H1 (cell line): ENCODE results near the gene PRDM5. TPM values are rescaled to one million over a fixed set of nuclear protein-coding genes. Genes with fewer than 3 reads are reported as not detected.

Experiments used
- CTCF ChIA-PET: fragments of 300-600 bp; sonication (Branson Sonifier 250); formaldehyde crosslinking; loops from one replicate; lab custom pipeline; 2021; ENCODE audit not compliant: partially characterized antibody; lab: Charles Lee
- POLR2A ChIA-PET: fragments of 300-600 bp; sonication (Branson Sonifier 250); formaldehyde crosslinking; loops from one replicate; lab custom pipeline; 2021; ENCODE audit warnings: inconsistent platforms; ENCODE audit not compliant: partially characterized antibody; lab: Charles Lee
- DNase-seq, 2 experiments: peaks; one replicate each; pipeline versions ENCODE4 v3.0.0 to v3.0.0-alpha.2; 2010 to 2022; ENCODE audit warnings: low spot score in 2 of 2, low read depth in 1 of 2, mixed read lengths in 1 of 2
- FAIRE-seq: peaks from 2 replicates; lab custom pipeline; 2011; peaks lifted over from hg19 to GRCh38; lab: Jason Lieb, UNC
- H2AFZ ChIP-seq: 2 replicates; pipeline ENCODE4 v1.8.1; 2012; ENCODE audit warnings: low read length, inconsistent platforms
- H2AK5ac ChIP-seq: 2 replicates; pipeline ENCODE4 v1.6.1; 2013; ENCODE audit warnings: low read depth, low read length
- H2BK120ac ChIP-seq: replicated peaks from 2 replicates; pipeline ENCODE3; 2013; ENCODE audit warnings: low read depth, low read length, inconsistent platforms
- H2BK12ac ChIP-seq: 2 replicates; pipeline ENCODE4 v1.6.1; 2013; ENCODE audit warnings: low read depth, low read length
- H2BK15ac ChIP-seq: 2 replicates; pipeline ENCODE4 v1.6.1; 2013; ENCODE audit warnings: low read length
- H2BK20ac ChIP-seq: 2 replicates; pipeline ENCODE4 v1.6.1; 2013; ENCODE audit warnings: low read length
- H2BK5ac ChIP-seq: 2 replicates; pipeline ENCODE4 v1.6.1; 2013; ENCODE audit warnings: low read depth, low read length
- H3K14ac ChIP-seq: 2 replicates; pipeline ENCODE4 v1.6.1; 2013; ENCODE audit warnings: inconsistent platforms; ENCODE audit not compliant: insufficient read length
- H3K18ac ChIP-seq: 2 replicates; pipeline ENCODE4 v1.6.1; 2013; ENCODE audit warnings: low read length; ENCODE audit errors: extremely low read depth
- H3K23ac ChIP-seq: 2 replicates; pipeline ENCODE4 v1.6.1; 2013; ENCODE audit warnings: inconsistent platforms; ENCODE audit not compliant: insufficient read length
- H3K23me2 ChIP-seq: 2 replicates; pipeline ENCODE4 v1.6.1; 2013; ENCODE audit warnings: low read depth, low read length
- H3K27ac ChIP-seq: 2 replicates; pipeline ENCODE4 v1.6.1; 2011; ENCODE audit warnings: low read depth, low read length, inconsistent platforms
- H3K27me3 ChIP-seq, 4 experiments: replicated peaks in 1 of 4; 1 replicate in 1 of 4; 2 replicates in 3 of 4; pipeline versions ENCODE4 v1.6.1 to v1.8.1; 2011 to 2013; ENCODE audit warnings: low read length in 3 of 4, mild to moderate bottlenecking in 3 of 4, inconsistent platforms in 2 of 4, mixed read lengths in 2 of 4, moderate library complexity in 1 of 4; ENCODE audit not compliant: control insufficient read depth in 3 of 4, insufficient read depth in 3 of 4; ENCODE audit errors: extremely low read depth in 1 of 4
- H3K36me3 ChIP-seq, 4 experiments: 2 replicates each; pipeline versions ENCODE4 v1.6.1 to v1.8.1; 2011 to 2013; ENCODE audit warnings: mild to moderate bottlenecking in 4 of 4, low read length in 3 of 4, moderate library complexity in 2 of 4, control low read depth in 1 of 4, inconsistent platforms in 1 of 4; ENCODE audit not compliant: insufficient read depth in 4 of 4, control insufficient read depth in 2 of 4
- H3K4ac ChIP-seq: replicated peaks from 2 replicates; pipeline ENCODE3; 2013; ENCODE audit warnings: low read length, low read depth, mixed read lengths, inconsistent platforms; ENCODE audit not compliant: insufficient read length
- H3K4me1 ChIP-seq, 4 experiments: replicated peaks in 1 of 4; 1 replicate in 1 of 4; 2 replicates in 3 of 4; pipeline versions ENCODE4 v1.6.1 to v1.8.1; 2011 to 2013; ENCODE audit warnings: low read length in 3 of 4, inconsistent platforms in 2 of 4, mixed read lengths in 1 of 4; ENCODE audit not compliant: insufficient read depth in 4 of 4, control insufficient read depth in 3 of 4
- H3K4me2 ChIP-seq, 2 experiments: 2 replicates each; pipeline versions ENCODE4 v1.6.1 to v1.8.1; 2011 to 2013; ENCODE audit warnings: low read depth in 2 of 2, low read length in 2 of 2, control low read depth in 1 of 2, inconsistent platforms in 1 of 2, mild to moderate bottlenecking in 1 of 2; ENCODE audit not compliant: insufficient read depth in 1 of 2
- H3K4me3 ChIP-seq, 4 experiments: fragments of 200-600, 300-600 bp in 1 of 4; sonication (generic), shearing (Covaris generic), sonication (Bioruptor Twin) in 1 of 4; 2 replicates each; pipeline versions ENCODE4 v1.5.1 to v1.8.1; 2011 to 2016; ENCODE audit warnings: low read length in 4 of 4, low read depth in 3 of 4, control low read depth in 2 of 4, inconsistent platforms in 2 of 4, mild to moderate bottlenecking in 2 of 4, mixed read lengths in 1 of 4, moderate library complexity in 1 of 4; ENCODE audit not compliant: insufficient read depth in 2 of 4; ENCODE audit errors: extremely low read depth in 1 of 4
- H3K56ac ChIP-seq: replicated peaks from 2 replicates; pipeline ENCODE3; 2013; ENCODE audit warnings: low read depth, mild to moderate bottlenecking, mixed read lengths, low read length, inconsistent platforms; ENCODE audit not compliant: insufficient read length
- H3K79me1 ChIP-seq: 2 replicates; pipeline ENCODE4 v1.6.1; 2013; ENCODE audit warnings: low read depth, low read length, control low read depth
- H3K79me2 ChIP-seq, 2 experiments: 2 replicates each; pipeline versions ENCODE4 v1.6.1 to v1.8.1; 2012 to 2013; ENCODE audit warnings: low read length in 2 of 2, mild to moderate bottlenecking in 2 of 2, inconsistent platforms in 1 of 2; ENCODE audit not compliant: insufficient read depth in 2 of 2, control insufficient read depth in 1 of 2
- H3K9ac ChIP-seq, 4 experiments: replicated peaks in 1 of 4; 1 replicate in 1 of 4; 2 replicates in 3 of 4; pipeline versions ENCODE4 v1.6.1 to v1.8.1; 2011 to 2013; ENCODE audit warnings: low read depth in 3 of 4, low read length in 3 of 4, control low read depth in 2 of 4, mild to moderate bottlenecking in 2 of 4, moderate library complexity in 2 of 4, inconsistent platforms in 1 of 4; ENCODE audit errors: extremely low read depth in 1 of 4
- H3K9me3 ChIP-seq, 2 experiments: 2 replicates each; pipeline versions ENCODE4 v1.6.1 to v1.8.1; 2012 to 2013; ENCODE audit warnings: mild to moderate bottlenecking in 2 of 2, moderate library complexity in 2 of 2, control low read depth in 1 of 2, inconsistent platforms in 1 of 2, low read depth in 1 of 2, low read length in 1 of 2, mixed read lengths in 1 of 2; ENCODE audit not compliant: insufficient read depth in 2 of 2
- H4K20me1 ChIP-seq, 2 experiments: replicated peaks in 1 of 2; 2 replicates each; pipeline versions ENCODE3 to v1.8.1; 2011 to 2013; ENCODE audit warnings: inconsistent platforms in 2 of 2, low read length in 2 of 2, mild to moderate bottlenecking in 1 of 2; ENCODE audit not compliant: insufficient read depth in 2 of 2, control insufficient read depth in 1 of 2
- H4K5ac ChIP-seq: 2 replicates; pipeline ENCODE4 v1.6.1; 2013; ENCODE audit warnings: low read length, low read depth, mixed read lengths, inconsistent platforms; ENCODE audit not compliant: insufficient read length
- H4K8ac ChIP-seq: 2 replicates; pipeline ENCODE4 v1.8.0; 2013; ENCODE audit warnings: mild to moderate bottlenecking, moderate library complexity, low read length, inconsistent platforms; ENCODE audit not compliant: insufficient read depth; ENCODE audit errors: extremely low read depth
- H4K91ac ChIP-seq: replicated peaks from 2 replicates; pipeline ENCODE3; 2013; ENCODE audit warnings: low read length, mixed read lengths, inconsistent platforms; ENCODE audit not compliant: insufficient read length
- ASH2L ChIP-seq: fragments of 200-600, 300-600 bp; sonication (generic); IDR thresholded peaks from one replicate; pipeline ENCODE4 v1.7.1; 2017; ENCODE audit warnings: low read length
- BRCA1 ChIP-seq: IDR thresholded peaks from 2 replicates; pipeline ENCODE4 v1.6.1; 2012; ENCODE audit warnings: low read depth, low read length, improper control_type of control experiment
- CTBP2 ChIP-seq: IDR thresholded peaks from 2 replicates; pipeline ENCODE4 v1.7.0; 2011; ENCODE audit warnings: borderline replicate concordance, mild to moderate bottlenecking, moderate library complexity, mixed read lengths, low read length; ENCODE audit not compliant: insufficient read depth, insufficient read length
- EZH2 ChIP-seq: fragments of 200-600 bp; sonication (generic); IDR thresholded peaks from 2 replicates; pipeline ENCODE4 v1.7.1; 2012; ENCODE audit warnings: low read depth, mild to moderate bottlenecking, moderate library complexity, low read length, inconsistent platforms; ENCODE audit not compliant: severe bottlenecking
- MAX ChIP-seq: IDR thresholded peaks from 2 replicates; pipeline ENCODE4 v1.6.1; 2012; ENCODE audit warnings: inconsistent platforms
- RAD21 ChIP-seq, 2 experiments: IDR thresholded peaks in 1 of 2; conservative IDR thresholded peaks in 1 of 2; 2 replicates each; pipeline ENCODE4 v1.6.1; 2011; ENCODE audit warnings: low read depth in 2 of 2, low read length in 2 of 2, improper control_type of control experiment in 1 of 2, inconsistent platforms in 1 of 2, mild to moderate bottlenecking in 1 of 2, moderate library complexity in 1 of 2
- RFX5 ChIP-seq: IDR thresholded peaks from 2 replicates; pipeline ENCODE4 v1.6.1; 2011; ENCODE audit warnings: low read depth, low read length, improper control_type of control experiment, borderline replicate concordance
- WGBS, 2 experiments: shearing (Covaris generic) in 1 of 2; methylation state at CpG; one replicate each; pipeline versions ENCODE4 v1.1.6 to v1.1.7; 2013 to 2015; ENCODE audit warnings: low lambda C conversion rate in 2 of 2, mixed read lengths in 2 of 2, inconsistent platforms in 1 of 2, low coverage in 1 of 2, missing lambda C conversion rate in 1 of 2; ENCODE audit not compliant: insufficient replicate concordance in 2 of 2, insufficient coverage in 1 of 2, insufficient read length in 1 of 2; ENCODE audit errors: extremely low coverage in 1 of 2, missing lambda C conversion rate in 1 of 2; 5-methylcytosine and 5-hydroxymethylcytosine counted together
- polyA plus RNA-seq, 7 experiments: library from polyadenylated mRNA; depleted of rRNA in 3 of 7; stranded (reverse) in 5 of 7; unstranded in 2 of 7; fragments of >200 nt in 5 of 7; fragments of 200-250 nt in 2 of 7; gene quantifications; 1 replicate in 5 of 7; 2 replicates in 1 of 7; 4 replicates in 1 of 7; pipeline versions ENCODE4 v1.2.1 to v1.2.3, GENCODE V29; 2011 to 2013; ENCODE audit warnings: missing spikeins in 2 of 7, mixed read lengths in 2 of 7
- total RNA-seq: library from RNA; stranded (reverse); fragmentation: NEBNext Ultra II Directional; extraction: Animal tissue kit (Norgen Biotek cat#: 25700); gene quantifications from 2 replicates; pipeline ENCODE4 v1.2.1, GENCODE V29; 2021
- TF ChIP-seq, protein P1 (sequence below), 3 experiments: IDR thresholded peaks; 1 replicate in 2 of 3; 2 replicates in 1 of 3; pipeline versions ENCODE4 v1.5.1 to v1.6.1; 2011; ENCODE audit warnings: low read length in 3 of 3, mild to moderate bottlenecking in 3 of 3, inconsistent platforms in 2 of 3, low read depth in 1 of 3, moderate library complexity in 1 of 3; ENCODE audit not compliant: insufficient read depth in 1 of 3; ENCODE audit errors: control extremely low read depth in 1 of 3

Gene PRDM5
- total and polyA plus RNA-seq, 2 of the 8 experiments (the other 6 are each of a cell fraction or from before 2014, with no cell fraction given): 8.2 to 23.4 TPM

GRCh38 chr4:120718979-120719566, 203.5 kb downstream of the PRDM5 start:
- ChIA-PET POLR2A (no interaction called here), CTCF (no interaction called here)
- Histone ChIP-seq H2BK12ac (no peak overlapping the region), H3K27me3 (no peaks in the 10 kb centered on the region), H3K79me1 (no peaks in the 10 kb centered on the region), H3K56ac (no peak overlapping the region), H2BK20ac (no peak overlapping the region), H2BK5ac (no peak overlapping the region), H3K23me2 (no peaks in the 10 kb centered on the region), H4K8ac (no peak overlapping the region), H3K18ac (no peak overlapping the region), H3K79me2 (no peaks in the 10 kb centered on the region), H3K23ac (no peak overlapping the region), H3K4me2 (no peak overlapping the region), H3K27ac (no peak overlapping the region), H3K4me3 (no peak overlapping the region), H3K4ac (no peak overlapping the region), H2AK5ac (no peak overlapping the region), H3K14ac (no peak overlapping the region), H3K9ac (no peak overlapping the region), H3K9me3 (no peaks in the 10 kb centered on the region), H2BK120ac (no peak overlapping the region), H2BK15ac (no peak overlapping the region), H2AFZ (no peak overlapping the region), H4K91ac (no peak overlapping the region), H4K20me1 (no peaks in the 10 kb centered on the region), H3K4me1 (peaks cover 0 to 15% (median 7%) of the 10 kb centered on the region in 4 experiments; a peak in 3 of 7 replicates), H4K5ac (no peak overlapping the region), H3K36me3 (no peaks in the 10 kb centered on the region)
- WGBS, 2 experiments: 62% methylated on average over 5 of the region's 5 CpGs; no CpG with 5 or more reads in 1 of the 2 experiments
- peak; percentile 90 for FAIRE-seq
- TF ChIP-seq BRCA1 (no peak), EZH2 (no peak), RFX5 (no peak), MAX (no peak), CTBP2 (no peak), ASH2L (no peak), RAD21 (IDR thresholded peaks at IDR 0.05 in 1 of 2, conservative IDR thresholded peaks at IDR 0.05 in 1 of 2; ENCODE audit: low read depth in 2 of 2, low read length in 2 of 2) (peak; percentile 78 to 84)
- TF ChIP-seq, protein P1, sequence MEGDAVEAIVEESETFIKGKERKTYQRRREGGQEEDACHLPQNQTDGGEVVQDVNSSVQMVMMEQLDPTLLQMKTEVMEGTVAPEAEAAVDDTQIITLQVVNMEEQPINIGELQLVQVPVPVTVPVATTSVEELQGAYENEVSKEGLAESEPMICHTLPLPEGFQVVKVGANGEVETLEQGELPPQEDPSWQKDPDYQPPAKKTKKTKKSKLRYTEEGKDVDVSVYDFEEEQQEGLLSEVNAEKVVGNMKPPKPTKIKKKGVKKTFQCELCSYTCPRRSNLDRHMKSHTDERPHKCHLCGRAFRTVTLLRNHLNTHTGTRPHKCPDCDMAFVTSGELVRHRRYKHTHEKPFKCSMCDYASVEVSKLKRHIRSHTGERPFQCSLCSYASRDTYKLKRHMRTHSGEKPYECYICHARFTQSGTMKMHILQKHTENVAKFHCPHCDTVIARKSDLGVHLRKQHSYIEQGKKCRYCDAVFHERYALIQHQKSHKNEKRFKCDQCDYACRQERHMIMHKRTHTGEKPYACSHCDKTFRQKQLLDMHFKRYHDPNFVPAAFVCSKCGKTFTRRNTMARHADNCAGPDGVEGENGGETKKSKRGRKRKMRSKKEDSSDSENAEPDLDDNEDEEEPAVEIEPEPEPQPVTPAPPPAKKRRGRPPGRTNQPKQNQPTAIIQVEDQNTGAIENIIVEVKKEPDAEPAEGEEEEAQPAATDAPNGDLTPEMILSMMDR (IDR thresholded peaks at IDR 0.05; ENCODE audit: control extremely low read depth in 1 of 3, insufficient read depth in 1 of 3, low read depth in 1 of 3, low read length in 3 of 3): peak; percentile 56 to 71 (median 56)
- DNase-seq: no peak
